Measurements from ENCODE around the gene PCLO.
"Not testable (repeated sequence)": the region's sequence is repeated elsewhere in the genome, so short reads cannot be mapped to it uniquely, and the experiment has no call there.

Gene PCLO

DNA sequence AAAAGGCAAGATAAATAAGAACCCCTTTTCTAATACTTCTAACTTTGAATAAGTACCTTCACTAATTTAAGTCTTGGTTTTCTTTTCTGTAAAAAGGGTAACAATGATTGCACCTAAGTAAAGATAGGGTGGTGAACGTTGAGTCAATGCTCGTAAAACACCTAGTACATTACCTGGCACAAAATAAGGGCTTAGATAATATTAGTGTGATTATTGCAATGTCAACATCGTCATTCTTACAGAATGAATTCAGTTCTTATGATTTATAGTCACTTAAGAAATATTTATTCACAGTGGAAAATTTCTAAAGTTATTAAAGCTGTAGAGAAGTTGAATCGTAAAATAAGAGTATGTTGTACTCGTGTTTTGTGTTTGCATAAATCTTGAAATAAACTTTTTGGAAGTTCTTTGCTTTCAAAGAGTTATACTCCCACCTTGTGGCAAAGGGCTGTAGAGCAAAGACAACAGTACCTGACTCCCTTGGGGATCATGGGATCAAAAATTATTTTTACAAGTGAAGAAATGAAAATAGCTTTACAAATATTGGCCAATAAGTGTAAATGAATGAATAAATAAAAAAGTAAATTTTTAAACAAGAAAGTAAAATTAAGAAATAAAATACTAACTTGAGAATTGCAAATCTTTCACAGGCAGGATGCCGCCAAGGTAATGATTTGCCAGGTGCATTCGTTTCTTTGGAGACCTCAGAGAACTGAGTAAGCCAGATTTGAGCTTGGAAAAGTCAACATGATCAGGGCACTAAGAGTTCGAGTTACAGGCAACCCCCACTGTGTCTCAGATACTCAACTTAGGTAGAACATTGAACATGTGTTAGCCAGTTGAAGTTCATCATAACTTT, 433.3 kb downstream of the PCLO start:
- Mint-ChIP-seq H3K9me3 (no peaks in the 10 kb centered on the region), H3K4me3 (no peak overlapping the region), H3K4me1 (ENCODE audit: low read depth) (no peaks in the 10 kb centered on the region), H3K27ac (no peak overlapping the region), H3K27me3 (ENCODE audit: low read depth) (no peaks in the 10 kb centered on the region), H3K36me3 (ENCODE audit: low read depth) (no peaks in the 10 kb centered on the region)
- no peak for DNase-seq (ENCODE audit: low spot score)

DNA sequence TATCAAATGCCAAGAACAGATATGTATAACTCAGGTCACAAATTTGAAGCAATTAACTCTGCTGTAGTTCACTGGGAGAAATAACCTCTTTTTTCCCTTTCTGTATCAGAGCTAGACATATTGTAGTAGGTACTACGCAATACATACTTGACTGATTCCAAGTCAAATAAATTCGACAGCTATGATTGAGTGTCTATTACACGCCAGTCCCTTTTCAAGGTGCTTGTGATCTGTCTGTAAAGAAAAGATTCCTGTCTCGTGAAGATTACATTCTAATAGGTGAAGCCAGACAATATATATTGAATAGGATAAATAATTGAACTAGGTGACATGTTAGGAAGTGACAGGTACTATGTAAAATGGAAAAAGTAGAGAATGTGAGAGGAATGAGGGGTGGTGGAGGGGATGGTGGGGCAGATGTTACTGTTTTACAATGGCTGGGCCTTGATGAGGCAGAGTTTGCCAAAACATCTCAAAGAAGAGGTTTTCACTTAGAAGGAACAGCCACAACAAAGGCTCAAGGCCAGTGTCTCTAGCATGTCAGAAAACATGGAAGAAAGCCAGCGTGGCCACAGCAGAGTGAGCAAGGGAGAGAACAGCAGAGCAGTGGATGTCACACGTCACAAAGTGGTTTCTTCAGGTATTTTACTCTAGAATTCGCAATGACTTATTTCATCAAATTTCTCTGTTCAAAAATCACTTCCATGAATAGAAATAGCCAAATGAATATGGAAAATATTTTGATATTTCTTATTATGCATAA, 436.5 kb downstream of the PCLO start:
- DNase-seq (ENCODE audit: low spot score) = no peak
- Mint-ChIP-seq H3K27me3 (ENCODE audit: low read depth) (no peaks in the 10 kb centered on the region), H3K36me3 (ENCODE audit: low read depth) (no peaks in the 10 kb centered on the region), H3K4me3 (no peak overlapping the region), H3K9me3 (no peaks in the 10 kb centered on the region), H3K27ac (no peak overlapping the region), H3K4me1 (ENCODE audit: low read depth) (no peaks in the 10 kb centered on the region)

DNA sequence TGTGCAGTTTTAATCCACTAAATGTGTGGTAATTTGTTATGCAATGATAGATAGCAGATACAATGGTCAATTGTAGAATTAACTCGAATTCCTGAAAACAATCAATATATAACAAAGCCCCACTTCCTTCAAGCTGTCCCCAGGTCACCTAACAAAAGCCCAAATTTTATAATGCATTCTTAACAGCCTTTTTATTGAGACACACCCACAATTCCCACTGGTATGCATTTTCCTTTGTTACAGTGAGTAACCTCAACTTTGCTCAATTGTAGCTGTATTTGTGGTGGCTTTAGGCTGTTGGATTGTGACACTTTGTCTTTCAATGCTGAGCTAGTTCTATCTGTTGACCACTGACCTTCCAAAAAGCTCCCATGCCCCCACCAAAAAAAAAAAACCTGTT, 439.3 kb downstream of the PCLO start:
- DNase-seq (ENCODE audit: low spot score) = no peak
- H3K27me3 Mint-ChIP-seq (ENCODE audit: low read depth) = no peaks in the 10 kb centered on the region
- H3K27ac Mint-ChIP-seq = no peak overlapping the region
- no peaks in the 10 kb centered on the region for H3K4me1 Mint-ChIP-seq (ENCODE audit: low read depth)
- H3K4me3 Mint-ChIP-seq = no peak overlapping the region
- no peaks in the 10 kb centered on the region for H3K9me3 Mint-ChIP-seq
- H3K36me3 Mint-ChIP-seq (ENCODE audit: low read depth) = no peaks in the 10 kb centered on the region

DNA sequence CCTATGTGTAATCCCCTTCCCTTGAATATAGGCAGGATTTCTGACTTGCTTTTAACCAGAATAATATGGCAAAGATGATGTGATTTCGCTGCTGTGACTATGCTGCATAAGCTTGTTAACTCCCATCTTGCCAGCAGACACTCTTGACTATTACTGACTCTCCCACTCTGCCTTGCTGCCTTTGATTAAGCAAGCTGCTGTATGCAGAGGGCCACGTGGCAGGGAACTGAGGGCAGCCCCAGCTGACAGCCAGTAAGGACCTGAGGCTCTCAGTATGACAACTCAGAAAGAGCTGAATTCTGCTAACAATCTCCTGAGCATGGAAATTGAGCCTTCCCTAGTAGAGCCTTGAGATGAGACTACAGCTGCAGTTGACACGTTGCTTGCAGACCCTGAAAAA, 439.7 kb downstream of the PCLO start:
- H3K36me3 Mint-ChIP-seq (ENCODE audit: low read depth) = no peaks in the 10 kb centered on the region

DNA sequence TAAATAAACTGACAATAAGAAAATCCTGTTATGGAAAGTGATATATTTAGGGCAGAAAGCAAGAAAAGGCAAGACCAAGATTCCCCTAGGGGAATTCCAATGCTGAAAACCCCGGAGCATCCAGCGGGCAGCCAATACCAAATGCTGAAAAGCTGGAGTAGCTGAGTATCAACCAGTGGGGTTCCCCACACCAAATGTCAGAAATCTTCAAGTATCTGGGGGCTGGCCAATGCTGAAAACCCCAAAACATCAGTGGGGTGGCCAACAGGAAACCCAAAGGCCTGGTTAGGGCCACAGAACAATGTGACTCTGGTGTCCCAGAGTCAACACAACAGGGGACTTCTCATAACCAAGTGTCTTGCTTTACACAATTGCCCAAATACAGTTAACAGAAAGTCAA, 447.3 kb downstream of the PCLO start:
- Mint-ChIP-seq H3K27me3 (ENCODE audit: low read depth) (no peaks in the 10 kb centered on the region), H3K4me1 (ENCODE audit: low read depth) (no peaks in the 10 kb centered on the region), H3K9me3 (no peaks in the 10 kb centered on the region), H3K27ac (no peak overlapping the region), H3K36me3 (ENCODE audit: low read depth) (no peaks in the 10 kb centered on the region), H3K4me3 (no peak overlapping the region)
- DNase-seq (ENCODE audit: low spot score) = no peak

More for the DNA sequence above, 439.7 kb downstream of the PCLO start:
- no peak for DNase-seq (ENCODE audit: low spot score)
- H3K27me3 Mint-ChIP-seq (ENCODE audit: low read depth) = no peaks in the 10 kb centered on the region
- H3K9me3 Mint-ChIP-seq = no peaks in the 10 kb centered on the region
- H3K4me3 Mint-ChIP-seq = no peak overlapping the region
- no peaks in the 10 kb centered on the region for H3K4me1 Mint-ChIP-seq (ENCODE audit: low read depth)
- H3K27ac Mint-ChIP-seq = no peak overlapping the region

DNA sequence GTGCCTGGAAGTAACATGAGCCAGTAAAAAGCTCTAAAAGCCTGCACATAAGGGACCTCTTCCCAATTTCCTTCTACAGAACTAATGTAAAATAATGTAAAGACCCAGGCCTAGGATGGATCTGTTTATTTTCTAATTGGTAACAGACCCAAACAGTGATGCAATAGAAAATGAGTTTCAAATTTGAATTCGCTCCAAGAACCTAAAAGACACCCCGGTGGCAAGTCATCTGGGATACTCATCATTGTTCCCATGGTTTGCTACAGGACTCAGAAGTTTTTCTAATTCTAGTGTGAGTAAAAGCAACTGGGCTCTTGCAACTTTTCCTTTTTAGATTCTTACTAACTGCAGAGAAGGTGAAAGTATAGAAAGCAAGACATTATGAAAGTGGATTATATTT, 447.8 kb downstream of the PCLO start:
- DNase-seq (ENCODE audit: low spot score) = no peak
- Mint-ChIP-seq H3K9me3 (no peaks in the 10 kb centered on the region), H3K27ac (no peak overlapping the region), H3K36me3 (ENCODE audit: low read depth) (no peaks in the 10 kb centered on the region), H3K4me3 (no peak overlapping the region), H3K27me3 (ENCODE audit: low read depth) (no peaks in the 10 kb centered on the region), H3K4me1 (ENCODE audit: low read depth) (no peaks in the 10 kb centered on the region)

DNA sequence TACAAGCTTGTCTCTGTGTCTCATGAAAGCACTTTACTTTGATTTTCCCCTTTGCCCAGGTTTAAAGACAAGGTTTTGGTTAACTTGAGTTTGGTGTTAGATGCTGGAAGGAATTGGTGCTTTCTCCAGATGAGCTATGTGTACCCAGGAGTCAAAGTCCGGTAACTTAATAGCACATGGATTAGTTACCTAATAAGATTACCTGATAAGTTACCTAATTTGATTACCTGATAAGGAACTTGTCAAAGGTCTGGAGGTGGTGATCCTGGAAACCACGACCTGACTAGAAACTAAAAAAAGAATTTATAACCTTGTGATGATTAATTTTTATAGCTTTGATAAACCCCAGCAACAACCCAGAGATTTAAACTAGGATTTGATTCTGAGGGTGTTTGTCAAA, 449.2 kb downstream of the PCLO start:
- no peak for DNase-seq (ENCODE audit: low spot score)
- H3K9me3 Mint-ChIP-seq = no peaks in the 10 kb centered on the region
- H3K27me3 Mint-ChIP-seq (ENCODE audit: low read depth) = no peaks in the 10 kb centered on the region
- H3K4me3 Mint-ChIP-seq = no peak overlapping the region
- no peak overlapping the region for H3K27ac Mint-ChIP-seq
- no peaks in the 10 kb centered on the region for H3K36me3 Mint-ChIP-seq (ENCODE audit: low read depth)
- no peaks in the 10 kb centered on the region for H3K4me1 Mint-ChIP-seq (ENCODE audit: low read depth)

DNA sequence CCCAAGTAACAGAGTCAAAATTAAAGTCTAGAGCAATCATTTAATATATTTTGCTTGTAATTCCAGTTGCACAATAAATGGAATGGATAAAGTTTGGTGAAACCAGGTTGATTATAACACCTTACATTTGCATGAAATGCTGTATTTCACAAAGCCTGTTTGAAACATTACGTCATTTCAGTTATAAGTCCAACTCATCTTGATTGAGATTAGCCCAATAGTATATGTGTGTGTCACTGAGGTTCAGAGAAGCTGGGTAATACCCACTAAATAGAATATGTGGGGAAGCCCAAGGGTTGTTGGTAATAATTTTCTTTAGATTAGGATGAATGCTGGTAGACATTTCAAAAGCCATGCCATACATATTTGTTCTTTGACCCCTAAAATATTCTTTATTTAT, 456.3 kb downstream of the PCLO start:
- not testable (repeated sequence) for H3K4me3 Mint-ChIP-seq; H3K4me1 Mint-ChIP-seq (ENCODE audit: low read depth); H3K27ac Mint-ChIP-seq; H3K27me3 Mint-ChIP-seq (ENCODE audit: low read depth); H3K9me3 Mint-ChIP-seq; H3K36me3 Mint-ChIP-seq (ENCODE audit: low read depth); DNase-seq (ENCODE audit: low spot score)

DNA sequence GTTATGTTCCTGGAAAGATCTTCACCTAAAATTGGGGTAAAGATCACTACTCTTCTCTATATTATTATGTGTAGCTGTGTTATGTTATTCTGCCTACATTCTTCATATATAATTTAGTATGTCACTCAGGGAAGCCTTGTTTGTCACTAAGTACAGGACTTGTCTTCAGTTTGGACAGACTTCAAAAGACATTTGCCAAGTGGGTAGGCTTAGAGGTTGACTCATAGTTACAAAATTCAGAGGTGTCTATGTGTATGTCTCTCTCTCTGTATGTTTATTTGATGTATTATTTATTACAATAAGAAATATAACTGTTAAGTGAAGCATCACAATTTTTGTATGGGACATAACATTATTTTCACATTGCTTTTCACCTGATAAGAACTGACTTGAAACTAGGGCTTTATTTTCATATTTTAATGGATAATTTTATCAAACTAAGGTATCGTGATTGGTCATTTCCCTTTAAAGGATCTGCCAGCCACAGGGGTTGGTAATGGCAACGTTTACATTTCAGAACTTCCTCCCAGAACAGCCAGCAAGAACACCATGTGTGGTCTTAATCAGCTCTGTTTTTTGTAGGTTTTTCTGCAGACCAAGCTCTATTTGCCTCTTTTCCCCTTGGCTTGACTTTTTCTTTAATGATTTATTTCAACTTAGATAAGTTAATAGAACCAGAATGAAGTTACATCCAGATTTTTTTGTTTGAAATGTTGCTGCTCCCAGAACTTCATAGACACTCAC, 457.0 kb downstream of the PCLO start:
- H3K36me3 Mint-ChIP-seq (ENCODE audit: low read depth) = no peaks in the 10 kb centered on the region
- H3K4me1 Mint-ChIP-seq (ENCODE audit: low read depth) = no peaks in the 10 kb centered on the region
- no peaks in the 10 kb centered on the region for H3K9me3 Mint-ChIP-seq
- no peak overlapping the region for H3K4me3 Mint-ChIP-seq
- DNase-seq (ENCODE audit: low spot score) = no peak
- no peak overlapping the region for H3K27ac Mint-ChIP-seq
- H3K27me3 Mint-ChIP-seq (ENCODE audit: low read depth) = no peaks in the 10 kb centered on the region

DNA sequence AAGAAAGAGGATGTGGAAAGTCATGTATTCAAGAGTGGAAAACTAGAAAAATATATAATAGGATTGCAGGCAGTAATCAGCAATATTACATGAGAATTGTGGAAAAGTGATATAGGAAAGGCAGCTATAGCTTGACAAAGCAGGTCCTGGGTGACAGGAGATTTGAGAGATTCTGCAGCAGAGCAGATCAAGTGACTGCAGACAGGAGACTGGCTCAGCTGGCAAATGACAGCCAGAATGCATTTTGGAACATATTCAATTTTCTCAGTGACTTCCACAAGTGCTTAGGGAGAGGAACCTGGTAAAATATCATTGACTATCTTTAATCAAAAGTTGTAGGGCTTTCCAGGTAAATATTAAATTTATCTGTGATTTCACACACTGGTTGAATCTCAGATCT, 458.6 kb downstream of the PCLO start:
- H3K4me3 Mint-ChIP-seq = no peak overlapping the region
- H3K36me3 Mint-ChIP-seq (ENCODE audit: low read depth) = no peaks in the 10 kb centered on the region
- no peaks in the 10 kb centered on the region for H3K27me3 Mint-ChIP-seq (ENCODE audit: low read depth)
- no peaks in the 10 kb centered on the region for H3K4me1 Mint-ChIP-seq (ENCODE audit: low read depth)
- H3K27ac Mint-ChIP-seq = no peak overlapping the region
- H3K9me3 Mint-ChIP-seq = no peaks in the 10 kb centered on the region
- DNase-seq (ENCODE audit: low spot score) = no peak
